HL-60/S4 treated with retinoic acid at 250 ng/mL for 4 days and 3 days (cell line): Measurements from ENCODE around the gene CELF5.

Experiments used
- in situ Hi-C: fragments of 300-500 bp; cut with MboI; formaldehyde crosslinking; loops from 2 replicates; pipeline ENCODE4 v1.7.0; 2022; ENCODE audit warnings: low sequenced_read_pairs

CELF5 gene

DNA sequence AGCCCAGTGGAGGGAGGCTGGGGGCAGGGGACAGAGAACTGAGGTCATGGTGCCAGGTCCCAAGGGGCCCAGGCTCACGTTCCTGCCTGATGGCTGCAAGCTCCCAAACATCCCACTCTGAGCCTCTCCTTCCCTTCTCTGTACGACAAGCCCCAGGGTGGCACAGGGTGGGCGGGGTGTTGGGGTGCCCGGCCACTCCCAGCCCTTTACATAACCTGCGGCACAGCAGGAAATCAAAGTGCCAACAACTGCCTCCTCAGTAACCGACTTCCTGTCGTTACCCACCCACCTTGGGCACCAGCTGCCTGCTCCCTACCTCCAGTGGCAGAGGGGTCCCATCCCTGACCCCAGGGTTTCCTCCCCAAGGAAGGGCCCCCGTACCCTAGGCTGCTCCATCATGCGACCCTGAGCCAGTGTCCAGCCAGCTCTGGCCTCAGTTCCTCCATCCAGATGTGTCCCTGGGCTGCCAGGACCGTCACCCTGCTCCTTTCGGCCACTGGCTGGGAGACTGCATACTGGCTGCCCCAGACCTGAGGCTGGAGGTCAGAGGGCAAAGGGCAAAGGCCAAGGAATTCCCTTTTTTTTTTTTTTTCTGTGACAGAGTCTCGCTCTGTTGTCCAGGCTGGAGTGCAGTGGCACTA is 114.2 kb downstream of the CELF5 start:
- in situ Hi-C loops, result no loop called here

DNA sequence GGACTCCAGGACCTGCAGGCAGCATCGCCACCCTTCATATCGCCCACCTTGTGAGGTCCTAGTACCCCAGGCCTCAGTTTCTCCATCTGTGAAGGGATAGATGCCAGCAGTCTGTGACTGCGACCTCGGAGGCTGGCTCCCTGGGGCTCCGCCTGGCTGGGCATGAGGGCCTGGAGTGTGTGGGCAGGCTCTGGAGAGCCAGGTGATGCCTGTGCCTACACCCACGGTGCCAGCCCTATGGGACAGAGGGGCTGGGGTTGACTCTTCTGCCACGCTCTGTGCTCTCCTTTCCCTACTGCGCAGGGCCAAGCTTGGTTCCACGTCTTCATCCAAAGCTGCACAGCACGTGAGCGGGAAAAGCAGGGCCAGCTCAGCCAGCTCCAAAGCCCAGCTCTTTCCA is 115.9 kb downstream of the CELF5 start:
- in situ Hi-C loops, result loop anchor here (10.0 kb wide), 1 partner anchor 84 kb away; no protein-coding TSS in a partner anchor

DNA sequence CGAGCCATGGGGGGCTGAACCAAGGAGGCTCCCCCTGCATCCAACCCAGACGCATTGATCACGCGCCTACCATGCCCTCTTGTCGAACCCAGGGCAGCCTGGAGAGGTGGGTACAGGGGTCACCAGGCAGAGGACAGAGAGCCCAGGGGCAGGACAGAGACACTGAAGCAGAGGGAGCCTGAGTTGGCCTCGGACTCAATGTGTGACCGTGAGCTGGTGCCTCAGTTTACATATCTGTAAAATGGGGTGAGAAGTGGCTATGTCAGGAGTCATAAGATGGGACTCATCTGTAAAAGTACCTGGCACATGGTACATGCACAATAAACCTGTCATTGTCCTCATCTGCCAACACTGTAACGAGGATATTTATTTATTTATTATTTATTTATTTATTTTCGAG is 117.8 kb downstream of the CELF5 start:
- in situ Hi-C loops, result loop anchor here (10.0 kb wide), 1 partner anchor 83 kb away; no protein-coding TSS in a partner anchor

DNA sequence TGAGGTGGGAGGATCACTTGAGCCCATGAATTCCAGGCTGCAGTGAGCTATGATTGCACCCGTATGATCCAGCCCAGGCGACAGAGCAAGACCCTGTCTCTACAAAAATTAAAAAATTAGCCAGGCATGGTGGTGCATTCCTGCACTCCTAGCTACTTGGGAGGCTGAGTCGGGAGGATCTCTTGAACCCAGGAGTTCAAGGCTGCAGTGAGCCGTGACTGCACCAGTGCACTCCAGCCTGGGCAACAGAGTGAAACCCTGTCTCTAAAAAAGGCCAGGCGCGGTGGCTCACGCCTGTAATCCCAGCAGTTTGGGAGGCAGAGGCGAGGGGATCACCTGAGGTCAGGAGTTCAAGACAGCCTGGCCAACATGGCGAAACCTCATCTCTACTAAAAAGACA is 118.5 kb downstream of the CELF5 start:
- in situ Hi-C loops, result loop anchor here (10.0 kb wide), 1 partner anchor 82 kb away; no protein-coding TSS in a partner anchor

DNA sequence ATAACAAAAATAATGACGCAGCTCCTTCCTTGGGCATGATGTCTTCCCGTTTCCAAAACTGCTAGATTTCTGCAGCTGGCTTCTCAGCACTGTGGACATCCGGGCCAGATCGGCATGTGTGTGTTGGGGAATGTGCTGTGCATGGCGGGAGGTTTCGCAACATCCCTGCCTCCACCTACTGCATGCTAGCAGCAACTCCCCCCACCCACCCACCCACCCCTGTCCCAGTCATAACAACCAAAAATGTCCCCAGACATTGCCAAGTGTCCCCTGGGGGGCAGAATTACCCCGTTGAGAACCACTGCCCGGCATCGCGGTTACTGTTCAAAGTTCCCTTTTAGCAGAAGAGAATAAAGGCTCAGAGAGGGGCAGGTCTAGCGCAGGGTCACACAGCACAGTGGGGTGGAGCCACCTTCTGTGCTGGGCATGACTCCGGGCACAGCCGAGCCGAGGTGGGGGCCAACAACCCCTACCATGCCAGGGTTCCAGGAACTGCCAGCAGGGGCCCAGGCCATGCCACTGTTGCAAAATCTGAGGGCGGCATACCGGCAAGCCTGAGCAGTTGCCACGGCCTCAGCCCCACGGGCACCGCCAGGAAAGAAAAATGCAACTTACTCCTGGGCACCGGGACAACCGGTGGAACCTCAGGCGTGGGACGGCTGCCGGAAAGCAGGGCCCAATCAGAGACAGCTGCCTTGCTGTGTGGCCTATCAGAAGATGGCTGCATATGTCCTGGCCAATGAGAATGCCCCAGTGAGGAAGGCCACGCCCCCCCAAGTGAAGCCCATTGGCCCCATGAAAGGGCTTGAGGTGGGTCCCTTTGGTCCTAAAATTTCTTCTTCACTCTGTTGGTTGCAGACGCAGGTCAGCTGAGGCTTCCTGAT is 119.4 kb downstream of the CELF5 start:
- in situ Hi-C loops, result loop anchor here (10.0 kb wide), 1 partner anchor 81 kb away; no protein-coding TSS in a partner anchor

DNA sequence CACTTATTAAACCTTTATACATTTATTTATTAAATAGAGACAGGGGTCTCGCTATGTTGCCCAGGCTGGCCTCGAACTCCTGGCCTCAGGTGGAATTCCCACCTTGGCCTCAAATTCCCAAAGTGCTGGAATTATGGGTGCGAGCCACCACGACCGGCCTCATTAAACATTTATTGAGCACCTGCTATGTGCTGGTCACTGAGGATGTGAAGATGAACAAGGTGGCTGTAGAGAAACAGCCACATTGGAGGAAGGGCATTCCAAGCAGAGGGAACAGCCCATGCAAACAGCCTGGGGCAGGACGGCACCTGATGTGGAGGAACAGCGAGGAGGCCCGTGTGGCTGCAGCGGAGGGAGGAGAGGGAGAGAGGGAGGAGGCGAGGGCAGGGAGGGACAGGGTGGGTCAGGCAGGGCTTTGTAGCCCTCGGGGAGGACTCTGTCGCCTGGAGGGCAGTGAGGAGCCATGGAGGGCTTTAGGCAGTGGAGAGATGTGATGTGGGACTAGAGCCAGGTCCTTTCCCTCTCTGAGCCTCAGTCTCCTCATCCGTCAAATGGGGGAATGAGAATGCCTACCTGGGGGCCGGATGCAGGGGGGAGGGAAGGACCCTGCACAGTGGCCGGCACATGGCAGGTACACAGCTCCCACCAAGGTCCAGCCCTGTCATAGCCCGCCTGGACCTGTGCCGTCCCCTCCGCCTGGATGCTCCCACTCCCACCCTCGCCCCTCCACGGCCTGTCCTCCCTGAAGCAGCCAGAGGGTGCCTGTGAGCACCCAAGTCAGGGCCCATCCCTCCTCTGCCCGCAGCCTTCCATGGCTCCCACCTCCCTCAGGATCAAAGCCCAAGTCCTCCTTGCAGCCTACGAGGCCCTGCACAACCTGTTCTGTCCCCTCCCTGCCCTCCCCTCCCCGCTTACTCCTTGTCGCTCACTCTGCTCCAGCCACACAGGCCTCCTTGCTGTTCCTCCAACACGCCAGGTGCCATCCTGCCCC is 120.4 kb downstream of the CELF5 start:
- in situ Hi-C loops, result loop anchor here (10.0 kb wide), 1 partner anchor 80 kb away; no protein-coding TSS in a partner anchor

DNA sequence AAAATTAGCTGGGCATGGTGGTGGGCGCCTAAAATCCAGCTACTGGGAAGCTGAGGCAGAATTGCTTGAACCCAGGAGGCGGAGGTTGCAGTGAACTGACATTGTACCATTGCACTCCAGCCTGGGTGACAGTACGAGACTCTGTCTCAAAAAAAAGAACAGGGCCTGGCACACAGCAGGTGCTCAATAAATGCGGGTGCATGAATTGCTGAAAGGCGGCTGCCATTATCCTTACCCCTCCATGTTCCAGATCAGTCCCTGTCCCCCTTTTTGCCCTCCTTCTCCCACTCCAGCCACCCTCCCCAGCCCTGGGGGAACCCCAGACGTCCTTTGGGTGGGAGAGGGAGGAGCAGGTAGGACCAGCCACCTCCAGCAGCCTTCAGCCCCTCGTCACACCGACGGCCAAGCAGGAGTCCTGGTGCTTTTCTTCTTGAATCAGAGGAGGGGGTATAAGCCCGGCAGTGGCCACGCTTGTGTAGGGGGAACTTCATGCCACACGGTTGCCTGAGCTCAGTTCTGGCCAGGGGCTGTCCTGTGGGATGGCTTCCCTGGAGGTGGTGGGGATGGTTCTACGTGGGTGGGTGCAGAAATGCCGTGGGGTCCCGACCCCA is 121.5 kb downstream of the CELF5 start:
- in situ Hi-C loops, result loop anchor here (10.0 kb wide), 1 partner anchor 79 kb away; no protein-coding TSS in a partner anchor
